ENCODE measurements around the gene SMAD5.

SMAD5 gene

DNA sequence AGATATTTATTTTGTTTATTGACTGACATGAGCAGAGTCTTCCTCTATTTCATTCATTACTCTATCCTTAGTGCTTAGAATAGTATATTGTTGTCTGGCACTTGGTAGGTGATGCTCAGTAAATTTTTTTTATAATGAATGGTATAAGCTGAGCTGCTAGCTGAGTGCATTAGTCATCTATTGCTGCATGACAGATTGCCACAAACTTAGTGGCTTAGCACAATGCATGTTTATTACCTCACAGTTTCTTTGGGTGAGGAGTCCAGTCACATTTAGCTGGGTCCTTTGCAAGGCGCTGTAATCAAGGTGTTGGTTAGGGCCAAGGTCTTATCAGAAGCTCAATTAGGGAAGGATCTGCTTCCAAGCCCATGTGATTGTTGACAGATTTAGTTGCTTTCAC lies 23.1 kb downstream of the SMAD5 start:
- peaks cover 20% of the 10 kb centered on the region for H3K36me3 ChIP-seq (ENCODE audit: insufficient read depth, low read length)
- H3K4me1 ChIP-seq (ENCODE audit: insufficient read depth, low read length) = no peaks in the 10 kb centered on the region
- H3K9ac ChIP-seq (ENCODE audit: low read depth, low read length) = no peak overlapping the region
- H3K9me3 ChIP-seq (ENCODE audit: control insufficient read depth, insufficient read depth, low read length) = 0 out of 2 replicates have a peak, but pooled peaks cover 3% of the 10 kb centered on the region

GRCh38 chr5:136157514-136157913 lies 24.9 kb downstream of the SMAD5 start:
- Histone ChIP-seq H3K4me1 (ENCODE audit: insufficient read depth, low read length) (no peaks in the 10 kb centered on the region), H3K9me3 (ENCODE audit: control insufficient read depth, insufficient read depth, low read length) (0 out of 2 replicates have a peak, but pooled peaks cover 3% of the 10 kb centered on the region), H3K36me3 (ENCODE audit: insufficient read depth, low read length) (peaks cover 19% of the 10 kb centered on the region)

GRCh38 chr5:136159457-136159856 lies 26.8 kb downstream of the SMAD5 start:
- Histone ChIP-seq H3K4me1 (ENCODE audit: insufficient read depth, low read length) (no peaks in the 10 kb centered on the region), H3K9ac (ENCODE audit: low read depth, low read length) (no peak overlapping the region), H3K36me3 (ENCODE audit: insufficient read depth, low read length) (peaks cover 12% of the 10 kb centered on the region), H3K9me3 (ENCODE audit: control insufficient read depth, insufficient read depth, low read length) (0 out of 2 replicates have a peak, but pooled peaks cover 3% of the 10 kb centered on the region)

More at GRCh38 chr5:136157514-136157913, 24.9 kb downstream of the SMAD5 start:
- H3K9ac ChIP-seq (ENCODE audit: low read depth, low read length) = no peak overlapping the region

DNA sequence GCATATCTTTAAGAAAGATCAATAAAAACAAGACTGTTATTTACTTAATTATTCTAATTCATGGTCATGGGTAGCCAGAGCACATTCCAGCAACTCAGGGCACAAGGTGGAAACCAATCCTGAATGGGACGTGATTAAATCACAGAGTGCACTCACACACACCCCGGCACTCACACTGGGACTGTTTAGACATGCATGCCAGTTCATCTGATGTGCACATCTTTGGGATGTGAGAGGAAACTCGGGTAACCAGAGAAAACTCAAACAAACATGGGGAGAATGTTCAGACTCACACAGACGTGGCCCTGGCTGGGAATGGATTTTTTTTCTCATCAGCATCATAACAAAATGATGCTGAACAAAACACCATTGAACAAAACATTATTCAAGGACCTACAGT lies 29.4 kb downstream of the SMAD5 start:
- Histone ChIP-seq H3K9ac (ENCODE audit: low read depth, low read length) (no peak overlapping the region), H3K4me1 (ENCODE audit: insufficient read depth, low read length) (no peaks in the 10 kb centered on the region), H3K9me3 (ENCODE audit: control insufficient read depth, insufficient read depth, low read length) (no peaks in the 10 kb centered on the region), H3K36me3 (ENCODE audit: insufficient read depth, low read length) (peaks cover 4% of the 10 kb centered on the region)

DNA sequence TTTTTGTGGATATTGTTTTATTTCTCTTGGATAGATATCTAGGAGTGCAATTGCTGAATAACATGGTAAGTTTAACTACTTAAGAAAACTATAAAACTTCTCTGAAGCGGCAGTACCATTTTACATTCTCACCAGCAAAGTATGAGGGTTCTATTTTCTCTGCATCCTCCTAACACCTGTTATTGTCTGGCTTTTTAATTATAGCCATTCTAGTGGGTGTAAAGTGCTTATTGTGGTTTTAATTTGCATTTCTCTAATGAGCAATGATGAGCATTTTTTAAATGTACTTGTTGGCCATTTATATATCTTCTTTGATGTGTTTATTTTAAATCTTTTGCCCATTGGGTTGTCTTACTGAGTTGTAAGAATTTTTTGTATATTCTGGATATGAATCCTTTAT lies 31.6 kb downstream of the SMAD5 start:
- H3K36me3 ChIP-seq (ENCODE audit: insufficient read depth, low read length) = peaks cover 4% of the 10 kb centered on the region
- no peaks in the 10 kb centered on the region for H3K9me3 ChIP-seq (ENCODE audit: control insufficient read depth, insufficient read depth, low read length)
- H3K9ac ChIP-seq (ENCODE audit: low read depth, low read length) = no peak overlapping the region
- no peaks in the 10 kb centered on the region for H3K4me1 ChIP-seq (ENCODE audit: insufficient read depth, low read length)

DNA sequence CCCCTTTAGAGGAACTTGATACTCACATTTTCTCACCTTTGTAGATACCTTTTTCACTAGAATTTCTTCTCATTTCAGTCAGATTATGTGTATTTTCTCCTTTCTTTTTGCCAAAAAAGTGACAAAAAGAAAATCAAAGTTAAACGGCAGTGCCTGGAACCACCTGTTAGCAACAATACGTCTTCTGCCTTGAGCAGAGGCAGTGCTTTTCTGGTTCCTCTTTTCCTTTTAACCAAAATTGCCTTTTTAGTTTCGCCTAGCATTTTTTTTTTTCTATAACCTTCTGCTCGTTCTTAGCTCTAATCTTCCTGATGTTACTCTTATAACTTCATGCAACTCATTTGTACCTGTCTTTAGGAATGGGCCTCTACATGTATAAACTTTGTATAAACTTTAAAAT lies 34.3 kb downstream of the SMAD5 start:
- no peaks in the 10 kb centered on the region for H3K4me1 ChIP-seq (ENCODE audit: insufficient read depth, low read length)
- no peaks in the 10 kb centered on the region; the same call in 1 of the 2 replicates for H3K36me3 ChIP-seq (ENCODE audit: insufficient read depth, low read length)
- no peak overlapping the region for H3K9ac ChIP-seq (ENCODE audit: low read depth, low read length)
- H3K9me3 ChIP-seq (ENCODE audit: control insufficient read depth, insufficient read depth, low read length) = no peaks in the 10 kb centered on the region

- Histone ChIP-seq H3K9me3 (ENCODE audit: control insufficient read depth, insufficient read depth, low read length) (no peaks in the 10 kb centered on the region), H3K36me3 (ENCODE audit: insufficient read depth, low read length) (peaks cover 1% of the 10 kb centered on the region), H3K9ac (ENCODE audit: low read depth, low read length) (no peak overlapping the region), H3K4me1 (ENCODE audit: insufficient read depth, low read length) (no peaks in the 10 kb centered on the region)
Observed at GRCh38 chr5:136169218-136169617, 36.6 kb downstream of the SMAD5 start.

DNA sequence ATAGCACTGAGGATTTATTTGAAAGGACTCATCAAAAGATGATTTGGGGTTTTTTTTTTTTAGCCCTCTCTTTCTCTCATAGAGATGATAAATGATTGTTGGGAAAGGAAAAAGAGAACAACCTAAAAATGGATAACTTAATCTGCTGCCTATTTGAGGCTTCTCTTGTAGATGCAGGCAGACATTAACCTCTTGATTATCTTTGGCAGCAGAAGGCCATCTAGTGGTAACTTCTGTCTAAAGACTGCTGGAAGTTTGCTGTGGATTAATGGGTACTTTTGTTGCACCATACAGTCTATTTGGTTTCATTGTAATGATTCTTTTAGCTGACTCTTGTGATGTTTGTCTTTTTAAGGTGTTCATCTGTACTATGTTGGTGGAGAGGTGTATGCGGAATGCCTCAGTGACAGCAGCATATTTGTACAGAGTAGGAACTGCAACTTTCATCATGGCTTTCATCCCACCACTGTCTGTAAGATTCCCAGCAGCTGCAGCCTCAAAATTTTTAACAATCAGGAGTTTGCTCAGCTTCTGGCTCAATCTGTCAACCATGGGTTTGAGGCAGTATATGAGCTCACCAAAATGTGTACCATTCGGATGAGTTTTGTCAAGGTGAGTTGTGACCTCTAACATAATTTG lies 41.5 kb downstream of the SMAD5 start:
- no peaks in the 10 kb centered on the region for H3K9me3 ChIP-seq (ENCODE audit: control insufficient read depth, insufficient read depth, low read length)
- no peaks in the 10 kb centered on the region for H3K4me1 ChIP-seq (ENCODE audit: insufficient read depth, low read length)
- H3K36me3 ChIP-seq (ENCODE audit: insufficient read depth, low read length) = peaks cover 8% of the 10 kb centered on the region
- H3K9ac ChIP-seq (ENCODE audit: low read depth, low read length) = no peak overlapping the region

DNA sequence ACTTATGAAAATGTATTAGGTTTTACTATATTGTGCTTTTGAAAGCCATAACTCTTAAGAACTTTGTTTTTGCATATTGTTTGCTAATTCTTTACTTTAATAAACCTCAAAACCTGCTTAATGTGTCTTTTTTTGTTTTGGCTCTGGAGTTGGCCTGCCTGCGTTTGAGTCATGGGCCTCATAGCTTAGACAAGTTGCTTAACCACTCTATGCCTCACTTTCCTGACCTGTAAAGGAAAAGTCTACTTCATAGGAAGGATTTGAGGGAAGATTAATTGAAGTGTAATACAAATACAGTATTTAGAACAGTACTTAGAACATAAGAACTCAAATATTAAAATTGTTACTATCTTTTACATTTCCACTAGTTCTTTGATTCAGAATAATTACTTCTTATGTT lies 50.0 kb downstream of the SMAD5 start:
- no peaks in the 10 kb centered on the region for H3K4me1 ChIP-seq (ENCODE audit: insufficient read depth, low read length)
- no peak overlapping the region for H3K9ac ChIP-seq (ENCODE audit: low read depth, low read length)
- no peaks in the 10 kb centered on the region for H3K9me3 ChIP-seq (ENCODE audit: control insufficient read depth, insufficient read depth, low read length)
- 0 out of 2 replicates have a peak, but pooled peaks cover 6% of the 10 kb centered on the region for H3K36me3 ChIP-seq (ENCODE audit: insufficient read depth, low read length)

GRCh38 chr5:136185974-136186665 lies 53.5 kb downstream of the SMAD5 start:
- no peaks in the 10 kb centered on the region for H3K4me1 ChIP-seq (ENCODE audit: insufficient read depth, low read length)
- H3K9ac ChIP-seq (ENCODE audit: low read depth, low read length) = no peak overlapping the region
- H3K9me3 ChIP-seq (ENCODE audit: control insufficient read depth, insufficient read depth, low read length) = no peaks in the 10 kb centered on the region
- 0 out of 2 replicates have a peak, but pooled peaks cover 3% of the 10 kb centered on the region for H3K36me3 ChIP-seq (ENCODE audit: insufficient read depth, low read length)

DNA sequence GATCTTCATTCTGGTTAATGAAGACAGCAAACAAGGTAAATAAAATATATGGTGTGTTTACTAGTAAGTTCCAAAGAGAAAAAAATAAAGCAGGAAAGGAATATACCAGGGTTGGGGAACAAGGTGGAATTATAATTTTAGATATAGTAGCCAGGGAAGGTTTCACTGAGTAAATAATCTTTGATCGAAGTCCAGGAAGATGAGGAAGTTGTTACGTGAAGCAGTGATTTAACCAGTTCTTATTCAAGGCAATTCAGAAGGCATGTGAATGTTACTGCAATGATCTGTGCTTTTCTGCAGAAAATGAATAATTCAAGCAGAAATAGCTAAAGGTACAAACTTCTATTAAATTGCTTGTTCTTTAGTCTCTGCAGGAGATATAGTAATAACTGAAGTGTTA lies 54.2 kb downstream of the SMAD5 start:
- Histone ChIP-seq H3K9me3 (ENCODE audit: control insufficient read depth, insufficient read depth, low read length) (no peaks in the 10 kb centered on the region), H3K9ac (ENCODE audit: low read depth, low read length) (no peak overlapping the region), H3K4me1 (ENCODE audit: insufficient read depth, low read length) (no peaks in the 10 kb centered on the region), H3K36me3 (ENCODE audit: insufficient read depth, low read length) (0 out of 2 replicates have a peak, but pooled peaks cover 3% of the 10 kb centered on the region)

DNA sequence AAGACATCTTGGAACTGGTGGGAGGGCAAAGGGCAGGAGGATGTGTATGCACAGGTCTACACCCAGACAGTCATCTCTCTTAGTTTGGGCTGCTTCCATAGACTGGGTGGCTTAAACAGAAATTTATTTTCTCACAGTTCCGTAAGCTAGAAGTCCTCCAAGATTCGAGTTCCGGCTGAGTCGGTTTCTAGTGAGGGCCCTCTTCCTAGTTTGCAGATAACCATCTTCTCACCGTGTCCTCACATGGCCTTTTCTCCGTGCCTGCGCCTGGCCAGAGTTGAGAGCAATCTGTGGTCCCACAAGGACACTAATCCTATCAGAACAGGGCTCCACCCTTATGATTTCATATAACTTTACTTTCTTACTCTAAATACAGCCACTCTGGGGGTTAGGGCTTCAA lies 56.2 kb downstream of the SMAD5 start:
- Histone ChIP-seq H3K36me3 (ENCODE audit: insufficient read depth, low read length) (0 out of 2 replicates have a peak, but pooled peaks cover 3% of the 10 kb centered on the region), H3K4me1 (ENCODE audit: insufficient read depth, low read length) (no peaks in the 10 kb centered on the region), H3K9me3 (ENCODE audit: control insufficient read depth, insufficient read depth, low read length) (no peaks in the 10 kb centered on the region), H3K9ac (ENCODE audit: low read depth, low read length) (no peak overlapping the region)

DNA sequence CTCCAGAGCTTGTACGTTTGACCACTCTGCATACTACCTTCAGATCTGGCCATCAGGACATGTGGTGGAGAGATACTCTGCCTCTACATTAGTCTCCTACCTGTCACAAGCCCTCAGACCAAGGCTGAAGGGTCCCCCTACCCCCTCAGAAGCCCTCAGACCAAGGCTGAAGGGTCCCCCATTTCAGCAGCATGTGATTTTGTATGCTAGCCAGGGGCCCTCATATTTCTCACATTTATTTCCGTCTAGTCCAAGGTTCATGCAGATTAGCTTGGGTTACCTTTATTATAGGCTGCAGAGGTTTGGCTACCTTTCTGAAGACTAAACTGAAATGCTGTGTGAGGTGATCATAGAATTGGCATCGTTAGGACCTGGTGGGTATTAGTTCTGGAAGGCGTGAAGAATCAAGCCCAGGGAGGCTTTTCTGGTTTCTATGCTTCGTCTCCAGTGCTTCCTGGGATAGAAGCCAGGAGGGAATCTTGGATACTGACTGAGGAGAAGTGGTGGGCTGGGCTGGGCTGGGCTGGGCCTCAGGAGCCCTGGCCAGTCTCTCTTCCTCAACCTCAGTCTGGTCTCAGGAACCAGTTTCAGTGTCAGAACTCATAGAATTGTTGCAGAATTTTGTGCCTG lies 57.6 kb downstream of the SMAD5 start:
- H3K36me3 ChIP-seq (ENCODE audit: insufficient read depth, low read length) = 0 out of 2 replicates have a peak, but pooled peaks cover 3% of the 10 kb centered on the region
- no peaks in the 10 kb centered on the region for H3K4me1 ChIP-seq (ENCODE audit: insufficient read depth, low read length)
- H3K9me3 ChIP-seq (ENCODE audit: control insufficient read depth, insufficient read depth, low read length) = no peaks in the 10 kb centered on the region
- no peak overlapping the region for H3K9ac ChIP-seq (ENCODE audit: low read depth, low read length)

DNA sequence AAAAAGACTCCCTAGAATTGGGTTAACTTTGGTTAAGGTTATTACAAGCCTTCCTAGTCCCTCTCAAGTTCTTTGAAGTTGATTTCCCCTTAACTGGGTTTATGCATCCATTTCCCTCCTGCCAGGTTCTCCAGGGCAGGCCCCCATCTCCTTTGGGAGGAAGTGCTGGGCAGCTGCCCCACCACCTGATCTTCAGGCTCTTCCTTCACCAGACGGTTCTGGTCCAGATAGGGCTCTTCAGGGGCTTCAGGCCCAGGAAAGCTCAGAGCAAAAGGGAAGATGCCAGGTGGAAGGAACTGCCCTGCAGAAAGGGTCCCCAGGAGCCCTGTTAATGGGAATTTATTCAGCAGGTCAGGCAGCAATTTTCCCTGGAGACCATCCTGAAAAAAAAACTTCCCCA lies 58.3 kb downstream of the SMAD5 start:
- Histone ChIP-seq H3K9me3 (ENCODE audit: control insufficient read depth, insufficient read depth, low read length) (no peaks in the 10 kb centered on the region), H3K9ac (ENCODE audit: low read depth, low read length) (no peak overlapping the region), H3K36me3 (ENCODE audit: insufficient read depth, low read length) (0 out of 2 replicates have a peak, but pooled peaks cover under 1% of the 10 kb centered on the region), H3K4me1 (ENCODE audit: insufficient read depth, low read length) (no peaks in the 10 kb centered on the region)
